OCI-M2 (cell line): ENCODE data around the gene EBP.

Experiments used
- DNase-seq: peaks from one replicate; lab custom pipeline; 2025; ENCODE audit not compliant: unreplicated experiment; lab: John Stamatoyannopoulos, UW

The EBP gene

DNA sequence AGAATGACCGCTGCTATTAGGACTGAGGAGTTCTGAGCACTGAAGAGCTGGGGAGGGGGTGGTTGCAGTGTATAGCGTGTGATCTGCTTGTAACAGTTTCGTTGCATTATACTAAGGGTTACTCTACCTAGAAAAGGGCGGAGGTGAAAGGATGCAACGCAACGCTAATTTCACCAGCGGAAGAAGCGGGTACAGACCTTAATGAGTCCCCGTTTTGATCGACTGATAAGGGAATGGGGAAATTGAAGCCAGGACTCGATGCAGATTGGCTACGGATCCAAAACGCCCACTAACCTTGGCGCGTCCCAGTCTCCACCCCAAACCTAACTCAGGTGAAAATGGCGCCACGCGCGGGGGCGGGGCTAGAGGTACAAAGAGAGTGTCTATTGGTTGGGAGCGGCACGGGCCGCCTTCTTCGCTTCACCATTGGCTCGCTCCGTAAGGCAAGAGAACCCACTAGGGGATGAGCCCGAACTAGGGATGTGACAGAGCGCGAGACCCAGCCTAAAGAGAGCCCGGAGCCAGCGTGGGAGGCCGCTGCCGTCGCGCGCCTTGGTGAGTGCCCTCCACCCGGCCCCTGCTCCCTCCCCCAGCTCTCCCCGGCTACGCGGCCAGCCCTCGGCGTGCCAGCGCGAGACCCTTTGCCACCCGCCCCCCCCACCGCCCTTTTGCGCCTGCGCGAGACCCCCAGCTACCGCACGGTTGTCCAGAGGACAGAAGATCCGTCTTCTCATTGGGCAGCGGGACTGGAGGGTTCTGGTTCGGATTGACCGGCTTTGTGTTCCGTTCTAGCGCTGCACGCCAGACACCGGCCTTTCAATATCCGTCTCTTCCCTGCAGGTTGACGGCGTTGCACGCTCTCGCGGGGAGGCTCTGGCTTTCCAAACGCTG is at the start of gene EBP:
EBP (plus strand) TSS at position 456 of the 891 bp plus-strand sequence. CDS start 1,964 bp downstream, outside the sequence.
- peak; percentile 33 for DNase-seq

DNA sequence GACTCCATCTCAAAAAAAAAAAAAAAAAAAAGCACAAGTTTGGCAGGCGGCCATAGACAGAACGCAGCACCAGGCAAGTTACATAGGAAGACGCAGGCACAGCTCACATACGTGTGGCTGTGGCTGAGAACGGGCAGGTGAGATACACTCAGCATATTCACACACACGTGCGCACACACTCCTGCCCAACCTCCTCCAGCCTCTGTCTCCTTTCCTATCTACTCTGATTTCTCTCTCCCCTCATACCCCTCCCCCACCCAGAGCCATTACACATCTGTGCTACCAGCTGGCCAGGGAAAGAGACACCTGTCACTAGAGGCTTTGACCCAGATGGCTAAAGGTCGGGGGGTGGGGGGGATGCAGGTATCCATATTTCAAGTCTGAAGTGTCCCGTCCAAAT is 49.4 kb upstream of the EBP start:
- DNase-seq: no peak

- no peak for DNase-seq
These were observed 48.5 kb upstream of the EBP start for GRCh38 chrX:48472851-48473703.

- no peak for DNase-seq
These were observed 48.0 kb upstream of the EBP start for GRCh38 chrX:48473704-48473990.

DNA sequence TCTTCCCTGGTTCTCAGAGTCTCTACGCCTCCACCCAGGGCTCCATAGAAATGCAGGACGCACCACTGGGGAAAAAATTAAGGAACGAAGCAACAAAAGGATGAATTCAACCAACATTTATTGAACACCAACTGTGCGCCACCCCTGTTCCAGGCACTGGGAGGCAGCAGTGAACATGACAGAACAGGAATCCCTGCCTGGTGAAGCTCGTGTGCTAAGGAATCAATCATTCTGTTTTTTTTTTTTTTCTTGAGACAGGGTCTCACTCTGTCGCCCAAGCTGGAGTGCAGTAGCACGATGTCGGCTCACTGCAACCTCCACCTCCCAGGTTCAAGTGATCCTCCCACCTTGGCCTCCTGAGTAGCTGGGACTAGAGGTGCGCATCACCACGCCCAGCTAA is 47.5 kb upstream of the EBP start:
- DNase-seq: no peak

- no peak for DNase-seq
These were observed 47.0 kb upstream of the EBP start for GRCh38 chrX:48474581-48474980.

DNA sequence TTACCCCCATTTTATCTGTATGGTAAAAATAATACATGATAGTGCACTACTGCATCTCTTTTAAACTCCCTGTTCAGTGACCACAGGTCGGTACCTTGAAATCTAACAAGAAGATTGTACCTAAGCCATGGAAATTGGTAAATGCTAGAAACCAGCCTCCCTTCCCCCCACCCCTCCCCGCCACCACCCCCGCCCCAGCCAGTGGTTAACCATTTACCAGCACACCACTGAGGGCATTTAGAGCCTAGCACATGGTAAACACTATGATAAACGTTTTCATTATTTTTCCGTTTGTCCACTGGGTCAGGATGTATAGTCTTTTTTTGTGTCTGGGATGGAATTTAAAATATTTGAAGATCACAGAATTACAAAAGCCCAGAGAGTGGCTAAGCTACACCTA is 46.3 kb upstream of the EBP start:
- no peak for DNase-seq

DNA sequence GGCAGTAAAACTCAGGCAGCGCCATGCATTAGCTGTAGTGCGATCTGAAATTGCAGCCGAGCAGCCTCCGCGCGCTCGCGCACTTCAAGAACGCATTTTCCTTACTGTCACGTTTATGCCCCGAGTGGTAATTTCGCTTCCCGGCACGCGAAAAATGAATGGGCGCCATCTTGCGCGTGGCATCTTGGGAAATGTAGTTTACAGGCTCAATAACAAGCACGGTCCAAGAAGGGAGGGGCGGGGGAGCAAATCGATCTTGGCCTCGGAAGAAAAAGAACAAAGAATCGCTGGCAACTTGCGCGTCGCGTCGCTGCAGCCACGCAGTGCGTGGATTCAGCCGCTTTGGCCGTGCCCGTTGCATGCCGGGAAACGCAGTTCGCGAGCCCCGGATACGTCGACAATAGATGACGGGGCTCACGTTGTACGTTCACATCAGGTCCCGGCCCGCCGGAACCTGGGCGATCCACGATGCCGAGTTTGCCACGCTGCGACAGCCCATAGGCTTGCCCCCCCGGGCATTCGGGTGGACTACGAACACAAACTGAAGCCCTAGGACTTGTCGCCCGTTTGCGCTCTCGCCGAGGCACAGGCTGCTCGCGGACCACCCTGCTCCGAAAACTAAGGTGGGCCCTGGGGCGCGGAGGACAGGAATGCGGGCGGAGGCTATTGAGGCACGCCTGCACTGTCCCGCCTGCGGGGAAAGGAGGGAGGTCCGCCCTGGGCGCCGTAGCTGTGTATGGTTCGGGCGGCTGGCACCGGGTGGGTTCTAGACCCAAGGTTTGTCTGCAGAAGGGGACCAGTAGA is 45.6 kb upstream of the EBP start, which contains the start of gene FTSJ1:
FTSJ1 (plus strand) TSS at position 426 of the 804 bp plus-strand sequence. CDS start 1,849 bp downstream, outside the sequence.
- DNase-seq: peak; percentile 49

DNA sequence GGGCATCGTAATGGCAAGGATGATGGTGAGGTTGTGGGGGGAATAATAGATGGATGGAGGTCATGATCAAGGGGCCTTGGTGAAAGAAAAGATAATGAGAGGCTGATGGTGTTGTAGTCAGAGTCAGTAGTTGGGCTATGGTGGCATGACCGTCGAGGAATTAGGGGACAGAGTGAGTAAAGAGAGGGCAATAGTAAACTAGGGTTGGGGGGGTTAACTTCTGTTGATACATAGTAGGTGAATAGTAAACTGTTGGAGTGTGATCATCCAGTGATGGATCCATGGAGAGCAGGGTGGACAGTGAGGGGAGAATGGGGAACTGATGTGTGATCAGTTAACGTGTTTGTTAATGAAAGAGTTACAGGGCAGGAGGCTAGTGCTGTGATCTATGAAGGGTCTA is 44.7 kb upstream of the EBP start:
- no peak for DNase-seq

GRCh38 chrX:48477960-48478755 is 43.5 kb upstream of the EBP start:
- no peak for DNase-seq

- no peak for DNase-seq
These were observed 42.8 kb upstream of the EBP start for GRCh38 chrX:48478806-48479205.

DNA sequence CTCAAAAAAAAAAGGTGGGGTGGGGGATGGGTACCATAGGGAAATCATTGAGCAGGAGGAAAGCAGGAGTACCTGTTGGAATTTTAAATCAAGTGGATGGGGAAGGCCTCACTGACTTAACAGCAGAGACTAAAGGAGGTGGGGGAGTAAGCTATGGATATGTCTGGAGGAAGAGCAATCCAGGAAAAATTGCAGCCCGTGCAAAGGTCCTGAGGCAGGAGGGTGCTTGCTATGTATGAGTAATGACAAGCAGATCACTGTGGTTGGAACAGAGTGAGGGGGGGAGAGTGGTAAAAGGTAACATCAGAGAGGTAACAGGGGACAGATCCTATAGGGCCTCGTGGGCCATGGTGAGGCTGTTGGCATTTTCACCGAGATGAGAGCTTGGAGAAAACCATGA is 41.5 kb upstream of the EBP start:
- DNase-seq: no peak

DNA sequence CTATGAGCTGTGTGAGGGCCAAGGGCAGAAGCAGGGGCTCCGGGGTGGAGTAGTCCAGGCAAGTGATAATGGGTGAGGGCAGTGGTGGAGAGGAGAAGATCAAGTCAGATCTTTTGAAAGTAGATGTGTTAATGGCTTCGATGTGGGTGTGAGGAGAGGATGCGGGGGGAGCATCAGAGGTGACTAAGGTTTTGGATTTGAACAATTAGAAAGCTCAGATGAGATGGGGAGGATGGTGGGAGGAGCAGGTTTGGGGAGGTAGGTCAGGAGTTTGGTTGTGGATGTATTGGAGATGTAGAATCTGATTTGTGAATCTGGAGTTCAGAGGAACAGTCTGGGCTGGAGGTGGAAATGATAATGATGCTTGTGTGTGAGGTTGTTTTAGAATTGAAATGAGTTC is 41.0 kb upstream of the EBP start:
- DNase-seq: no peak

GRCh38 chrX:48482526-48482925 is 39.1 kb upstream of the EBP start:
- no peak for DNase-seq

DNA sequence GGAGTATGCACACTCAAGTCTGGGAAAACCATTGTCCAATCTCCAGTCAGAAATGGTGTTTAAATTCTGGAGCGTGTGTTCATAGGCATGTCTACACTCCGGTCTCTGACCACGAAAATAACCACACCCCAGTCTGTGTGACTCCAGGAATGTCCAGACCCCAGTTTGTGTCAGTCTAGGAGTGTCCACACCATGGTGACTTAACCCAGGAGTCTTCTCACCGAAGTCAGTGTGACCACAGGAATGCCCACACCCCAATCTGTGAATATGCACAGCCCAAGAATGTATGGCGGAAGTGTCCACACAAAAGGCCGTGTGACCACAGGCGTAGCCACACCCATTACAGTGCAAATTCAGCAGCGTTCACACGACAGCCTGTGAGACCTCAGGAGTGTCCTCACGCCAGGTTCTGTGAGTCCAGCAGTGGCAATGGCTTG is 34.2 kb upstream of the EBP start:
- DNase-seq: no peak

- DNase-seq: no peak
These were observed 33.6 kb upstream of the EBP start for GRCh38 chrX:48488034-48488433.

DNA sequence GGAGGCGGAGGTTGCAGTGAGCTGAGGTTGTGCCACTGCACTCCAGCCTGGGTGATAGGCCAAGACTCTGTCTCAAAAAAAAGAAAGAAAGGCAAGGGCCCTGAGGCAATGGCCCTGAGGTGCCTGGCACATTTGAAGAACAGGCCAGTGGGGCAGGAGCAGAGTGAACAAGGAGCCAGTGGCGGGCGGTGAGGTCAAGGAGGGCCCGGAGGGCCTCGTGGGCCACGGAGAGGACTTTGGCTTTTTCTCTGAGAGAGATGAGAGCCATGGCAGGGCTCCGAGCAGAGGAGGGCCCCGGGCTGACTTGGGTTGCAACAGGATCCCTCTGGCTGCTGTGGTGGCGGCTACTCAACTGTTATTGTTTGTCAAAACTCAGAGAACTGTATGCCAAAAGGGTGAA is 32.3 kb upstream of the EBP start:
- DNase-seq: no peak

- DNase-seq: no peak
These were observed 31.7 kb upstream of the EBP start for GRCh38 chrX:48489892-48490291.

- no peak for DNase-seq
These were observed 30.9 kb upstream of the EBP start for GRCh38 chrX:48490661-48491060.

DNA sequence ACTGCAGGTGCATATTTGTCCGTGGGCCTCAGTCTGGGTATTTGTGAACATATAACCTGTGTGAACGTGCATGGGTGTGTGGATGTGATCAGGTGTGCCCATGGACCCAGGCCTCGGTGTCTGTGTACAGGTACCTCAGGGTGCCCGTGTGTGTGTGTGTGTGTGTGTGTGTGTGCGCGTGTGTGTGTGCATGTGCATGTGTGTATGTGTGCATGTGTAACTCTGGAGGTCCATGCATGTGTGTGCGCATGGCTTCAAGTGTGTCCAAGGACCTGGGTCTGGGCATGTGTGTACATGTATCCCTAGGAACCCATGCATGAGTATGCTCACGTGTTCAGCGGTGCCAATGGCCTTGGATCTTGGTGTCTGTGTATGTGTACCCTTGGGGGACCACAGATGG is 29.8 kb upstream of the EBP start:
- DNase-seq: no peak
